H1 (cell line): ENCODE measurements around the gene TAF4. TPM values are rescaled to one million over a fixed set of nuclear protein-coding genes. Genes with fewer than 3 reads are reported as not detected.
A peak's percentile ranks its signal among the peaks of the same experiment; 100 is the strongest.

ENCODE experiments used
- CTCF ChIA-PET: fragments of 300-600 bp; sonication (Branson Sonifier 250); formaldehyde crosslinking; loops from one replicate; lab custom pipeline; 2021; ENCODE audit not compliant: partially characterized antibody; lab: Charles Lee
- POLR2A ChIA-PET: fragments of 300-600 bp; sonication (Branson Sonifier 250); formaldehyde crosslinking; loops from one replicate; lab custom pipeline; 2021; ENCODE audit warnings: inconsistent platforms; ENCODE audit not compliant: partially characterized antibody; lab: Charles Lee
- DNase-seq, 2 experiments: peaks; one replicate each; pipeline versions ENCODE4 v3.0.0 to v3.0.0-alpha.2; 2010 to 2022; ENCODE audit warnings: low spot score in 2 of 2, low read depth in 1 of 2, mixed read lengths in 1 of 2
- FAIRE-seq: peaks from 2 replicates; lab custom pipeline; 2011; peaks lifted over from hg19 to GRCh38; lab: Jason Lieb, UNC
- H2AFZ ChIP-seq: 2 replicates; pipeline ENCODE4 v1.8.1; 2012; ENCODE audit warnings: low read length, inconsistent platforms
- H2AK5ac ChIP-seq: 2 replicates; pipeline ENCODE4 v1.6.1; 2013; ENCODE audit warnings: low read depth, low read length
- H2BK120ac ChIP-seq: replicated peaks from 2 replicates; pipeline ENCODE3; 2013; ENCODE audit warnings: low read depth, low read length, inconsistent platforms
- H2BK12ac ChIP-seq: 2 replicates; pipeline ENCODE4 v1.6.1; 2013; ENCODE audit warnings: low read depth, low read length
- H2BK15ac ChIP-seq: 2 replicates; pipeline ENCODE4 v1.6.1; 2013; ENCODE audit warnings: low read length
- H2BK20ac ChIP-seq: 2 replicates; pipeline ENCODE4 v1.6.1; 2013; ENCODE audit warnings: low read length
- H2BK5ac ChIP-seq: 2 replicates; pipeline ENCODE4 v1.6.1; 2013; ENCODE audit warnings: low read depth, low read length
- H3K14ac ChIP-seq: 2 replicates; pipeline ENCODE4 v1.6.1; 2013; ENCODE audit warnings: inconsistent platforms; ENCODE audit not compliant: insufficient read length
- H3K18ac ChIP-seq: 2 replicates; pipeline ENCODE4 v1.6.1; 2013; ENCODE audit warnings: low read length; ENCODE audit errors: extremely low read depth
- H3K23ac ChIP-seq: 2 replicates; pipeline ENCODE4 v1.6.1; 2013; ENCODE audit warnings: inconsistent platforms; ENCODE audit not compliant: insufficient read length
- H3K23me2 ChIP-seq: 2 replicates; pipeline ENCODE4 v1.6.1; 2013; ENCODE audit warnings: low read depth, low read length
- H3K27ac ChIP-seq: 2 replicates; pipeline ENCODE4 v1.6.1; 2011; ENCODE audit warnings: low read depth, low read length, inconsistent platforms
- H3K27me3 ChIP-seq, 4 experiments: replicated peaks in 1 of 4; 1 replicate in 1 of 4; 2 replicates in 3 of 4; pipeline versions ENCODE4 v1.6.1 to v1.8.1; 2011 to 2013; ENCODE audit warnings: low read length in 3 of 4, mild to moderate bottlenecking in 3 of 4, inconsistent platforms in 2 of 4, mixed read lengths in 2 of 4, moderate library complexity in 1 of 4; ENCODE audit not compliant: control insufficient read depth in 3 of 4, insufficient read depth in 3 of 4; ENCODE audit errors: extremely low read depth in 1 of 4
- H3K36me3 ChIP-seq, 4 experiments: 2 replicates each; pipeline versions ENCODE4 v1.6.1 to v1.8.1; 2011 to 2013; ENCODE audit warnings: mild to moderate bottlenecking in 4 of 4, low read length in 3 of 4, moderate library complexity in 2 of 4, control low read depth in 1 of 4, inconsistent platforms in 1 of 4; ENCODE audit not compliant: insufficient read depth in 4 of 4, control insufficient read depth in 2 of 4
- H3K4ac ChIP-seq: replicated peaks from 2 replicates; pipeline ENCODE3; 2013; ENCODE audit warnings: low read length, low read depth, mixed read lengths, inconsistent platforms; ENCODE audit not compliant: insufficient read length
- H3K4me1 ChIP-seq, 4 experiments: replicated peaks in 1 of 4; 1 replicate in 1 of 4; 2 replicates in 3 of 4; pipeline versions ENCODE4 v1.6.1 to v1.8.1; 2011 to 2013; ENCODE audit warnings: low read length in 3 of 4, inconsistent platforms in 2 of 4, mixed read lengths in 1 of 4; ENCODE audit not compliant: insufficient read depth in 4 of 4, control insufficient read depth in 3 of 4
- H3K4me2 ChIP-seq, 2 experiments: 2 replicates each; pipeline versions ENCODE4 v1.6.1 to v1.8.1; 2011 to 2013; ENCODE audit warnings: low read depth in 2 of 2, low read length in 2 of 2, control low read depth in 1 of 2, inconsistent platforms in 1 of 2, mild to moderate bottlenecking in 1 of 2; ENCODE audit not compliant: insufficient read depth in 1 of 2
- H3K4me3 ChIP-seq, 4 experiments: fragments of 200-600, 300-600 bp in 1 of 4; sonication (generic), shearing (Covaris generic), sonication (Bioruptor Twin) in 1 of 4; 2 replicates each; pipeline versions ENCODE4 v1.5.1 to v1.8.1; 2011 to 2016; ENCODE audit warnings: low read length in 4 of 4, low read depth in 3 of 4, control low read depth in 2 of 4, inconsistent platforms in 2 of 4, mild to moderate bottlenecking in 2 of 4, mixed read lengths in 1 of 4, moderate library complexity in 1 of 4; ENCODE audit not compliant: insufficient read depth in 2 of 4; ENCODE audit errors: extremely low read depth in 1 of 4
- H3K56ac ChIP-seq: replicated peaks from 2 replicates; pipeline ENCODE3; 2013; ENCODE audit warnings: low read depth, mild to moderate bottlenecking, mixed read lengths, low read length, inconsistent platforms; ENCODE audit not compliant: insufficient read length
- H3K79me1 ChIP-seq: 2 replicates; pipeline ENCODE4 v1.6.1; 2013; ENCODE audit warnings: low read depth, low read length, control low read depth
- H3K79me2 ChIP-seq, 2 experiments: 2 replicates each; pipeline versions ENCODE4 v1.6.1 to v1.8.1; 2012 to 2013; ENCODE audit warnings: low read length in 2 of 2, mild to moderate bottlenecking in 2 of 2, inconsistent platforms in 1 of 2; ENCODE audit not compliant: insufficient read depth in 2 of 2, control insufficient read depth in 1 of 2
- H3K9ac ChIP-seq, 4 experiments: replicated peaks in 1 of 4; 1 replicate in 1 of 4; 2 replicates in 3 of 4; pipeline versions ENCODE4 v1.6.1 to v1.8.1; 2011 to 2013; ENCODE audit warnings: low read depth in 3 of 4, low read length in 3 of 4, control low read depth in 2 of 4, mild to moderate bottlenecking in 2 of 4, moderate library complexity in 2 of 4, inconsistent platforms in 1 of 4; ENCODE audit errors: extremely low read depth in 1 of 4
- H3K9me3 ChIP-seq, 2 experiments: 2 replicates each; pipeline versions ENCODE4 v1.6.1 to v1.8.1; 2012 to 2013; ENCODE audit warnings: mild to moderate bottlenecking in 2 of 2, moderate library complexity in 2 of 2, control low read depth in 1 of 2, inconsistent platforms in 1 of 2, low read depth in 1 of 2, low read length in 1 of 2, mixed read lengths in 1 of 2; ENCODE audit not compliant: insufficient read depth in 2 of 2
- H4K20me1 ChIP-seq, 2 experiments: replicated peaks in 1 of 2; 2 replicates each; pipeline versions ENCODE3 to v1.8.1; 2011 to 2013; ENCODE audit warnings: inconsistent platforms in 2 of 2, low read length in 2 of 2, mild to moderate bottlenecking in 1 of 2; ENCODE audit not compliant: insufficient read depth in 2 of 2, control insufficient read depth in 1 of 2
- H4K5ac ChIP-seq: 2 replicates; pipeline ENCODE4 v1.6.1; 2013; ENCODE audit warnings: low read length, low read depth, mixed read lengths, inconsistent platforms; ENCODE audit not compliant: insufficient read length
- H4K8ac ChIP-seq: 2 replicates; pipeline ENCODE4 v1.8.0; 2013; ENCODE audit warnings: mild to moderate bottlenecking, moderate library complexity, low read length, inconsistent platforms; ENCODE audit not compliant: insufficient read depth; ENCODE audit errors: extremely low read depth
- H4K91ac ChIP-seq: replicated peaks from 2 replicates; pipeline ENCODE3; 2013; ENCODE audit warnings: low read length, mixed read lengths, inconsistent platforms; ENCODE audit not compliant: insufficient read length
- HDAC2 ChIP-seq, 2 experiments: fragments of 300-600 bp in 1 of 2; sonication (generic) in 1 of 2; IDR thresholded peaks; 2 replicates each; pipeline ENCODE4 v1.6.1; 2011 to 2012; ENCODE audit warnings: low read depth in 2 of 2, low read length in 2 of 2, mild to moderate bottlenecking in 2 of 2, moderate library complexity in 2 of 2, borderline replicate concordance in 1 of 2, inconsistent platforms in 1 of 2
- MAFK ChIP-seq: IDR thresholded peaks from 2 replicates; pipeline ENCODE4 v1.6.1; 2012; ENCODE audit warnings: low read depth, mild to moderate bottlenecking, improper control_type of control experiment, low read length
- POLR2AphosphoS5 ChIP-seq: IDR thresholded peaks from 2 replicates; pipeline ENCODE4 v1.6.1; 2011; ENCODE audit warnings: low read depth, low read length
- RBBP5 ChIP-seq: IDR thresholded peaks from 2 replicates; pipeline ENCODE4 v1.7.1; 2012; ENCODE audit warnings: low read depth, mild to moderate bottlenecking, inconsistent platforms, low read length, moderate library complexity, borderline replicate concordance
- TBP ChIP-seq: IDR thresholded peaks from 2 replicates; pipeline ENCODE4 v1.6.1; 2011; ENCODE audit warnings: low read depth, low read length, improper control_type of control experiment
- WGBS, 2 experiments: shearing (Covaris generic) in 1 of 2; methylation state at CpG; one replicate each; pipeline versions ENCODE4 v1.1.6 to v1.1.7; 2013 to 2015; ENCODE audit warnings: low lambda C conversion rate in 2 of 2, mixed read lengths in 2 of 2, inconsistent platforms in 1 of 2, low coverage in 1 of 2, missing lambda C conversion rate in 1 of 2; ENCODE audit not compliant: insufficient replicate concordance in 2 of 2, insufficient coverage in 1 of 2, insufficient read length in 1 of 2; ENCODE audit errors: extremely low coverage in 1 of 2, missing lambda C conversion rate in 1 of 2; 5-methylcytosine and 5-hydroxymethylcytosine counted together
- polyA plus RNA-seq, 7 experiments: library from polyadenylated mRNA; depleted of rRNA in 3 of 7; stranded (reverse) in 5 of 7; unstranded in 2 of 7; fragments of >200 nt in 5 of 7; fragments of 200-250 nt in 2 of 7; gene quantifications; 1 replicate in 5 of 7; 2 replicates in 1 of 7; 4 replicates in 1 of 7; pipeline versions ENCODE4 v1.2.1 to v1.2.3, GENCODE V29; 2011 to 2013; ENCODE audit warnings: missing spikeins in 2 of 7, mixed read lengths in 2 of 7
- total RNA-seq: library from RNA; stranded (reverse); fragmentation: NEBNext Ultra II Directional; extraction: Animal tissue kit (Norgen Biotek cat#: 25700); gene quantifications from 2 replicates; pipeline ENCODE4 v1.2.1, GENCODE V29; 2021
- TF ChIP-seq, protein P1 (sequence below): IDR thresholded peaks from 2 replicates; pipeline ENCODE4 v1.6.1; 2012; ENCODE audit warnings: inconsistent platforms
- TF ChIP-seq, protein P2 (sequence below), 3 experiments: IDR thresholded peaks; 1 replicate in 2 of 3; 2 replicates in 1 of 3; pipeline versions ENCODE4 v1.5.1 to v1.6.1; 2011; ENCODE audit warnings: low read length in 3 of 3, mild to moderate bottlenecking in 3 of 3, inconsistent platforms in 2 of 3, low read depth in 1 of 3, moderate library complexity in 1 of 3; ENCODE audit not compliant: insufficient read depth in 1 of 3; ENCODE audit errors: control extremely low read depth in 1 of 3

Gene TAF4
- total and polyA plus RNA-seq, 2 of the 8 experiments (the other 6 are each of a cell fraction or from before 2014, with no cell fraction given) = 16.0 to 30.1 TPM

DNA sequence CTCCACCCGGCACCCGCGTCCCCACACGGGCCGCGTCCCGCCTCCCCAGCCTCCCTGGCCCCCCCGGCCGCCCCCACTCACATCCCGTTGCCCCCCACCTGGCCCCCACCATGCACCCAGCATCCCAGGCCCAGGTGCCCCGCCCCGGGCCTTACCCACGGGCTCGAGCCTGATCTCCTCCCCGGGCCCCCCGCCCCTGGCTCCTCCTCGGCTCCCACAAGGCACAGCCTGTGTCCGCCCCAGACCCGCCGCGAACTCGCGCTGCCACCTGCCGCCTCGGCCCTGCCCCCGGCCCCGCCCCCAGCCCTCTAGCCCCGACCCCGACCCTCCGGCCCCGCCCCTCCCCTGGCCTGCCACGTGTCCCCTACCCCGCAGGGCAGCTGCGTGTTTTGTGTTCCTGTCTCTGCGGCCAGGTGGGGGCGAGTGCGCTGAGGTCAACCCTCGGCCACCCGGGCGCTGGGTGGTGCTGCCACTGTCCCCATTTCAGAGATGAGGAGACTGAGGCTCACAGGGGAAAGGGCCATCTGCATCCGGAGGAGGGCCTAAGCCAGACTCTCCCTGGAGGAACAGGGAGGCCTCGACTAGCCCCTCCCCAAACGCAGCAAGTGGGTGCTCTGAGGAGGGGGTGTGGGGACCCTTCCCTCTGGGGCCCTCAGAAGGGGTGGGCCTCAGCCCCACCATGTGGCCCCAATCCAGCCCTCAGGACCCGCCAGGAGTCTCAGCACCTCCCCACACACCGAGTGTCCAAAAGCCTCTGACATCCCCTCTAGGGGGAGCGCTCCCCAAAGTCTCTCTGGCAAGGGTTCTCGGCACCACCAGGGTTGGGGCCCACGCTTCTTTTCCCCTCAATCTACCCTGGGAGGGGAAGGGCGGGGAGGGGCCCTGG, 99.8 kb downstream of the TAF4 start:
- H3K9ac ChIP-seq = no peak overlapping the region
- H2BK12ac ChIP-seq = no peak overlapping the region
- no peaks in the 10 kb centered on the region; a peak in 2 of 7 replicates for H3K27me3 ChIP-seq
- 44% methylated on average over 17 of the region's 49 CpGs; no CpG with 5 or more reads in 1 of the 2 experiments for WGBS, 2 experiments
- ChIA-PET POLR2A (interaction anchor here (1.3 kb wide), 1 partner anchor 100 kb away, joined by 4 read pairs; the partner anchor contains the start of gene TAF4), CTCF (interaction anchor here (1.0 to 1.7 kb wide), 4 partner anchors 9 to 57 kb away, joined by 3 to 6 read pairs (median 4); no protein-coding TSS in a partner anchor)
- H3K14ac ChIP-seq = no peak overlapping the region
- H4K20me1 ChIP-seq = no peaks in the 10 kb centered on the region
- no peak overlapping the region for H2BK120ac ChIP-seq
- no peak overlapping the region for H2BK5ac ChIP-seq
- H4K8ac ChIP-seq = peak overlapping the region; percentile 80
- H3K79me1 ChIP-seq = no peaks in the 10 kb centered on the region
- no peak overlapping the region for H2BK20ac ChIP-seq
- no peak overlapping the region for H3K23ac ChIP-seq
- H3K18ac ChIP-seq = no peak overlapping the region
- H3K79me2 ChIP-seq = no peaks in the 10 kb centered on the region
- DNase-seq (peak in 1 of 2 experiments; percentile 77), FAIRE-seq (no peak)
- H3K4me2 ChIP-seq = peak overlapping the region; percentile 38 to 44; a peak in 3 of 4 replicates
- H3K27ac ChIP-seq = no peak overlapping the region
- H4K5ac ChIP-seq = no peak overlapping the region
- H3K36me3 ChIP-seq = no peaks in the 10 kb centered on the region
- no peak overlapping the region for H3K4ac ChIP-seq
- H3K9me3 ChIP-seq = no peaks in the 10 kb centered on the region
- no peaks in the 10 kb centered on the region; the same call in 1 of the 2 replicates for H3K23me2 ChIP-seq
- H4K91ac ChIP-seq = no peak overlapping the region
- peaks cover 0 to 10% (median 3%) of the 10 kb centered on the region in 4 experiments; a peak in 4 of 7 replicates for H3K4me1 ChIP-seq
- no peak overlapping the region for H2AK5ac ChIP-seq
- 0 out of 2 replicates have a peak overlapping the region, but pooled peaks have one; percentile 29 for H2BK15ac ChIP-seq
- H3K4me3 ChIP-seq = peak overlapping the region in 1 of 4 experiments; percentile 40; a peak in 3 of 8 replicates
- H3K56ac ChIP-seq = no peak overlapping the region
- H2AFZ ChIP-seq = no peak overlapping the region
- TF ChIP-seq MAFK (no peak), TBP (no peak), RBBP5 (0 out of 2 replicates have a peak, but pooled peaks have one; percentile 26), HDAC2 (IDR thresholded peaks at IDR 0.05; ENCODE audit: borderline replicate concordance in 1 of 2, low read depth in 2 of 2, low read length in 2 of 2) (peak in 1 of 2 experiments; percentile 90; a peak in 1 of 4 replicates), POLR2AphosphoS5 (no peak)
- TF ChIP-seq, protein P1, sequence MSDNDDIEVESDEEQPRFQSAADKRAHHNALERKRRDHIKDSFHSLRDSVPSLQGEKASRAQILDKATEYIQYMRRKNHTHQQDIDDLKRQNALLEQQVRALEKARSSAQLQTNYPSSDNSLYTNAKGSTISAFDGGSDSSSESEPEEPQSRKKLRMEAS = peak; percentile 75
- TF ChIP-seq, protein P2, sequence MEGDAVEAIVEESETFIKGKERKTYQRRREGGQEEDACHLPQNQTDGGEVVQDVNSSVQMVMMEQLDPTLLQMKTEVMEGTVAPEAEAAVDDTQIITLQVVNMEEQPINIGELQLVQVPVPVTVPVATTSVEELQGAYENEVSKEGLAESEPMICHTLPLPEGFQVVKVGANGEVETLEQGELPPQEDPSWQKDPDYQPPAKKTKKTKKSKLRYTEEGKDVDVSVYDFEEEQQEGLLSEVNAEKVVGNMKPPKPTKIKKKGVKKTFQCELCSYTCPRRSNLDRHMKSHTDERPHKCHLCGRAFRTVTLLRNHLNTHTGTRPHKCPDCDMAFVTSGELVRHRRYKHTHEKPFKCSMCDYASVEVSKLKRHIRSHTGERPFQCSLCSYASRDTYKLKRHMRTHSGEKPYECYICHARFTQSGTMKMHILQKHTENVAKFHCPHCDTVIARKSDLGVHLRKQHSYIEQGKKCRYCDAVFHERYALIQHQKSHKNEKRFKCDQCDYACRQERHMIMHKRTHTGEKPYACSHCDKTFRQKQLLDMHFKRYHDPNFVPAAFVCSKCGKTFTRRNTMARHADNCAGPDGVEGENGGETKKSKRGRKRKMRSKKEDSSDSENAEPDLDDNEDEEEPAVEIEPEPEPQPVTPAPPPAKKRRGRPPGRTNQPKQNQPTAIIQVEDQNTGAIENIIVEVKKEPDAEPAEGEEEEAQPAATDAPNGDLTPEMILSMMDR (IDR thresholded peaks at IDR 0.05; ENCODE audit: control extremely low read depth in 1 of 3, insufficient read depth in 1 of 3, low read depth in 1 of 3, low read length in 3 of 3) = peak; percentile 7 to 25 (median 14); a peak in 2 of 4 replicates
